Activated CD8-positive, alpha-beta memory T cell treated with anti-CD3 and anti-CD28 coated beads for 36 hours (primary cell): Measurements from ENCODE around the gene IPO13. TPM values are rescaled to one million over a fixed set of nuclear protein-coding genes. Genes with fewer than 3 reads are reported as not detected.

Experiments used
- CTCF ChIA-PET: fragments of 350-600 bp; sonication (Branson Sonifier 250); formaldehyde crosslinking; loops from one replicate; lab custom pipeline; 2021; ENCODE audit warnings: antibody characterized with exemption; lab: Charles Lee
- POLR2A ChIA-PET: fragments of 350-600 bp; sonication (Branson Sonifier 250); formaldehyde crosslinking; loops from one replicate; lab custom pipeline; 2021; ENCODE audit warnings: antibody characterized with exemption; lab: Charles Lee
- total RNA-seq, 2 experiments: library from RNA; stranded (reverse); gene quantifications; one replicate each; pipeline ENCODE4 v1.2.3, GENCODE V29; 2021

IPO13 gene
- total RNA-seq, 2 experiments from 2014 or later = 24.9 to 29.1 TPM

- ChIA-PET POLR2A (no interaction called here), CTCF (interaction anchor here (1.7 kb wide), 1 partner anchor 10 kb away, joined by 5 read pairs; no protein-coding TSS in a partner anchor)
Observed at GRCh38 chr1:43925846-43926245, 20.9 kb upstream of the IPO13 start.

DNA sequence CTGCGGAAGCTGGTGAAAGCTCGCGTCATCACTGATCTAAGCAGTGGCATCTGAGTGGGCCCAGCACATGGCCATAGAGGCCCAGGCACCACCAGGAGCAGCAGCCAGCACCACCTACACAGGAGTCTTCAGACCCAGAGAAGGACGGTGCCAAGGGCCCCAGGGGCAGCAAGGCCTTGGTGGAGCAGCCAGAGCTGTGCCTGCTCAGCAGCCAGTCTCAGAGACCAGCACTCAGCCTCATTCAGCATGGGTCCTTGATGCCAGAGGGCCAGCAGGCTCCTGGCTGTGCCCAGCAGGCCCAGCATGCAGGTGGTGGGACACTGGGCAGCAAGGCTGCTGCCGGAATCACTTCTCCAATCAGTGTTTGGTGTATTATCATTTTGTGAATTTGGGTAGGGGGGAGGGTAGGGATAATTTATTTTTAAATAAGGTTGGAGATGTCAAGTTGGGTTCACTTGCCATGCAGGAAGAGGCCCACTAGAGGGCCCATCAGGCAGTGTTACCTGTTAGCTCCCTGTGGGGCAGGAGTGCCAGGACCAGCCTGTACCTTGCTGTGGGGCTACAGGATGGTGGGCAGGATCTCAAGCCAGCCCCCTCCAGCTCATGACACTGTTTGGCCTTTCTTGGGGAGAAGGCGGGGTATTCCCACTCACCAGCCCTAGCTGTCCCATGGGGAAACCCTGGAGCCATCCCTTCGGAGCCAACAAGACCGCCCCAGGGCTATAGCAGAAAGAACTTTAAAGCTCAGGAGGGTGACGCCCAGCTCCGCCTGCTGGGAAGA is 16.4 kb upstream of the IPO13 start:
- POLR2A ChIA-PET = no interaction called here
- CTCF ChIA-PET = interaction anchor here (1.0 to 1.7 kb wide), 3 partner anchors 118 to 166 kb away, joined by 3 to 7 read pairs (median 5); no protein-coding TSS in a partner anchor

GRCh38 chr1:43930949-43931275 is 15.8 kb upstream of the IPO13 start:
- ChIA-PET POLR2A (no interaction called here), CTCF (interaction anchor here (1.0 to 1.7 kb wide), 3 partner anchors 118 to 166 kb away, joined by 3 to 7 read pairs (median 5); no protein-coding TSS in a partner anchor)

GRCh38 chr1:43931711-43932660 is 14.8 kb upstream of the IPO13 start:
- CTCF ChIA-PET = interaction anchor here (0.8 to 6.7 kb wide), 4 partner anchors 14 to 704 kb away, joined by 3 to 79 read pairs (median 40); partner anchors contain the start of gene IPO13
- POLR2A ChIA-PET = no interaction called here

DNA sequence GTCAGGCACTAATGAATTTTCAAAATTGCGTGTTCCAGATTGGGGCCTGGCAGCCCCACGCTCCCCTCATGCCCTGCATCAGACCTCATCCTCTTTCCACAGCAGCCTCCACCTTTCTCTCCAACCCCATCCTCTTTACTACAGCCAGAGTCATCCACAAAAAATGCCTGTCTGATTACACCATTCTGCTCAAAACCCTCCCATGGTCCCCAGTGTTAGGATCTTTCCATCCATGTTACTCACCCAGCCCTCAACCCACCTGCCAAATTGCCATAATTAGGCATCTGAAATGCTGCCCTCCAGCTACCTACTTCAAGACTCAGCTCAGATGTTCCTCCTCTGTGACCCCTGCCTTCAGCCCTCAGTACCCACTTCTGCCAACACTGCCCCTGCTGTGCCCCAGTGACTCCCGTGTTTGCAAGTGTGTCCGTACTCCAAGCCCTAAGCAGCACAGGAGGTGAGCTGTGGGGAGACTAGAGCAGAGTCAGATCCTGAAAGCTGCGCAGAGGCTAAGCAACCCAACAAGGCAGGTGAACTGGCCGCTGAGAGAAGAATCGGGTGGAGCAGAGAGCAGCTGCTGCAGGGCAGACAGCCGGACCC is 13.9 kb upstream of the IPO13 start:
- POLR2A ChIA-PET = no interaction called here
- CTCF ChIA-PET = interaction anchor here (0.8 to 6.7 kb wide), 5 partner anchors 13 to 705 kb away, joined by 3 to 79 read pairs (median 5); partner anchors contain the start of gene IPO13

GRCh38 chr1:43933386-43934100 is 13.2 kb upstream of the IPO13 start, which contains the start of gene ARTN:
ARTN (plus strand) TSS chr1:43933801; CDS start chr1:43935657, 1,856 bp downstream.
- POLR2A ChIA-PET = no interaction called here
- CTCF ChIA-PET = interaction anchor here (0.8 to 6.7 kb wide), 15 partner anchors 10 to 408 kb away, joined by 3 to 79 read pairs (median 4); partner anchors contain the start of genes IPO13, KDM4A, PTPRF and SLC6A9

DNA sequence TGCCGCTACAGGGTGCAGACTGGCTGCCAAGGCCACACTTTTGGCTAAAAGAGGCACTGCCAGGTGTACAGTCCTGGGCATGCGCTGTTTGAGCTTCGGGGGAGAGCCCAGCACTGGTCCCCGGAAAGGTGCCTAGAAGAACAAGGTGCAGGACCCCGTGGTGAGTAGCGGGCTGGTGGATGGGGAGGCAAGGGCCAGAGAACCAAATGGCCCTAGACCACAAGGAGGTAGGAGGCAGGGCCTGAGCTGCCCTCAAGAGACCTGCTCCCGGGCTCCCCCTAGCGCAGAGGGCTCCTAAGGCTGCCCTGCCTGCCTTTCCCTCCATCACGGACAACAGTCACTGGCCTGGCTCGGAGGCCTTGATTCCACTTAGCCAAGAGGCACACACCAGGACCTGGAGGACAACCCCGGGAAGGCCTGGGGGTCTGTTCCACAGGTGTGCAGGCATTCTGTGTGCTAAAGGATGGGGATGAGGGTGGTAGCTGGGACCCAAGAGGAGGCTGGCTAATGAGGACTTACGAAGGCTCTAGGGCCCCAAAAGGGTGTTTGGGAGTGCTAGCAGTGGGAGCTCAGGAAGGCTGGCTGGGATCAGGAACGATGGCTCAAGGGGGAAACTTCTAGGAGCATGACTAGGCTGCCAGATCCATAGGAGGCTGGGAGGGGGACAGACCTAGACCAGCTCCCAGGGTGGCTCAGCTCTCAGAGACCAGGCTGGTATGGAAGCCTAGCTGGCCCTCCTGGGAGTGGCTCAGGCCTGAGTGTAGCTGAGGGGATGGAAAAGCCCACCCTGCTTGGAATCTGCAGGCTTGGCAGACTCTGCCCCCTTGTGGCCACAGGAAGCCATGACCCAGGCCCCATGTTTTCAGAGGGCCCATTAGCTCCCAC is 12.4 kb upstream of the IPO13 start:
- ChIA-PET CTCF (interaction anchor here (0.6 to 6.7 kb wide), 34 partner anchors 8 to 408 kb away, joined by 3 to 79 read pairs (median 4); partner anchors contain the start of genes ATP6V0B, CCDC24, IPO13 and KDM4A), POLR2A (interaction anchor here (1.0 to 1.2 kb wide), 2 partner anchors 37 to 228 kb away, joined by 3 read pairs; no protein-coding TSS in a partner anchor)

GRCh38 chr1:43934986-43935324 is 11.8 kb upstream of the IPO13 start:
- CTCF ChIA-PET = interaction anchor here (0.6 to 6.7 kb wide), 27 partner anchors 9 to 405 kb away, joined by 3 to 79 read pairs (median 3); partner anchors contain the start of genes ATP6V0B, CCDC24, IPO13 and KDM4A
- POLR2A ChIA-PET = interaction anchor here (1.0 to 1.2 kb wide), 2 partner anchors 37 to 228 kb away, joined by 3 read pairs; no protein-coding TSS in a partner anchor

GRCh38 chr1:43935711-43936427 is 10.9 kb upstream of the IPO13 start:
- ChIA-PET CTCF (interaction anchor here (0.9 to 6.7 kb wide), 8 partner anchors 9 to 230 kb away, joined by 4 to 79 read pairs (median 6); partner anchors contain the start of gene IPO13), POLR2A (interaction anchor here (1.2 kb wide), 1 partner anchor 36 kb away, joined by 3 read pairs; no protein-coding TSS in a partner anchor)

GRCh38 chr1:43936431-43937151 is 10.2 kb upstream of the IPO13 start:
- POLR2A ChIA-PET = no interaction called here
- CTCF ChIA-PET = interaction anchor here (0.9 to 6.7 kb wide), 6 partner anchors 9 to 173 kb away, joined by 3 to 79 read pairs (median 6); partner anchors contain the start of gene IPO13

GRCh38 chr1:43937179-43937865 is 9.4 kb upstream of the IPO13 start:
- ChIA-PET POLR2A (no interaction called here), CTCF (interaction anchor here (0.9 to 6.7 kb wide), 3 partner anchors 9 to 174 kb away, joined by 3 to 72 read pairs (median 3); partner anchors contain the start of gene IPO13)

DNA sequence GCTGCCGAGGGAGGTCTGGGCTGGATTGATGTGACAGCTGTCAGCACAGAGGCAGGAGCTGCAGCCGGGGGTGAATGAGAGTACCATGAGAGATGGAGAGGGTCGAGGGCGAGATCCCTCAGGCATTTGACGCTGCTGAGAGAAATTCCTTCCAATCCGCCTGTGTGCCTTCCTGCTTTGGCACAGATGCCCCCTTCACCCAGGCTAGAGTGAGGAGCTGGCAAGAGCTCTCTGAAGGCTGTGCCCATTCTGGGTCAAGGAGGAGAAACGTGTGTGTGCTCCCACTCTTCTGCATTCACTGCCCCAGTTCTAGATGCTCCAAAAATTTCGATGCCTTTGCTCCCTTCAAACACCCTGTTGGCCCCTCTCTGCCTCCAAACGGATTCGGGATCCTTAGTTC is 8.4 kb upstream of the IPO13 start:
- ChIA-PET CTCF (interaction anchor here (1.3 to 6.7 kb wide), 2 partner anchors 8 to 174 kb away, joined by 3 to 72 read pairs; partner anchors contain the start of gene IPO13), POLR2A (no interaction called here)

DNA sequence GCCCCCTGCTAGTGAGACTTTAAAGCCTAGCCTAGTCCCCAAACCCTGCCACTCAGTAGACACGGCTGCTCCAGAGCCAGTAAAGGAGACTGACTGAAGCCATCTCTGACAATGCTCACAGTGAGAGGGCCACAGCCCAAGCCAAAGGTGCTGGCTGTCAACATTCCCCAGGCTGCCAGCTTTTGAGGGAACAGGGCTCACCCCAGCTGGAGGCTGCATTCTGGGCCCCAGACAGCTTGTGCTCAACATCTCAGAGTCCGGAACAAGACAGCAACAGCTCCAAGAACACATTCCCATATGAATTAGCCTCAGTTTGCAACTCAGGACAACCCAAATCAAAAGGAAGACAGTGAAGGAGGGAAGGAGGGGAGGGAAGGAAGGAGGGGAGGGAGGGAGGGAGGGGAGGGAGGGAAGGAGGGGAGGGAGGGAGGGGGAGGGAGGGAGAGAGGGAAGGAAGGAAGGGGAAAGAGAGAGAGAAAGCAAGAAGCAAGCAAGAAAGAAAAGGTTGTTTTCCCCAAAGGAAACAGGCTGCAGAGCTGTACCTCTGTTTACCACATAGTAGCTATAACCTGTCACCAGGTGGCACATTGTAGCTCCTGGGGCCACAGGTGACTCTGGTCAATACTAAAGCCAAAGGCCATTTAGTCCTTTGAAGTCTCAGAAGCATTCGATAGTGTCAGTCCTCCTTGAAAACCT is 7.7 kb upstream of the IPO13 start:
- ChIA-PET CTCF (no interaction called here), POLR2A (no interaction called here)

DNA sequence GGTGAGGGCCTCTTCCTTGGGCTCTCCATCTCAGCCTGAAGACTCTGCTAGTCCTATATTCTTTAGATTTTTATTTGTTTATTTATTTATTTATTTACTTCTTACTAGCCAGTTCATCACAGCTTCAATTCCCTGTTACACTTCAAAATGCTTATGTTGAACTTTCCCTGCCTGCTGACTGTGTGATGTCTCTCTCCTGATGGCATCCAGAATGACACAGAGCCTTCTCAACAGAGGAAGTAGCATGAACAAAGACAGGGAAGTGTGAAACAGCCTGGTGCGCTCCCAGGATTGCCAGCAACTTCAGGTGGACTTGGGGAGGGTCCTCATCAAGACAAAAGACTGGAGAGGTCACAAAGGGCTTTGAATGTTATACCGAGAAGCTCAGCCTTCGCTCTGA is 4.3 kb upstream of the IPO13 start:
- ChIA-PET CTCF (interaction anchor here (8.4 kb wide), 1 partner anchor 7 kb away, joined by 72 read pairs; the partner anchor contains the start of gene ARTN), POLR2A (no interaction called here)
